Natural killer cell (primary cell): Measurements from ENCODE around the gene STPG1. TPM values are rescaled to one million over a fixed set of nuclear protein-coding genes. Genes with fewer than 3 reads are reported as not detected.

ENCODE experiments used
- ATAC-seq, 3 donors: fragments of 150-1000 bp in 2 of 3; fragments of 200-7000 bp in 1 of 3; cut with Tn5 transposase; 1 replicate in 1 of 3; 2 replicates in 2 of 3; pipeline ENCODE4 v1.10.0; 2021; ENCODE audit warnings: mild to moderate bottlenecking in 2 of 3, moderate library complexity in 2 of 3
- DNase-seq, 2 donors: peaks; one replicate each; pipeline versions ENCODE4 v3.0.0 to v3.0.0-alpha.2; 2013 to 2021; ENCODE audit warnings: mixed read lengths in 1 of 2
- H3K27ac ChIP-seq: one replicate; pipeline ENCODE4 v1.5.1; 2013; ENCODE audit warnings: mild to moderate bottlenecking, low read length
- H3K27me3 ChIP-seq: one replicate; pipeline ENCODE4 v1.6.1; 2013; ENCODE audit warnings: low read length; ENCODE audit not compliant: control insufficient read depth, insufficient read depth
- H3K36me3 ChIP-seq: one replicate; pipeline ENCODE4 v1.6.1; 2013; ENCODE audit warnings: low read length; ENCODE audit not compliant: control insufficient read depth, insufficient read depth
- H3K4me1 ChIP-seq: one replicate; pipeline ENCODE4 v1.6.1; 2013; ENCODE audit warnings: low read length; ENCODE audit not compliant: control insufficient read depth, insufficient read depth
- H3K4me3 ChIP-seq: one replicate; pipeline ENCODE4 v1.5.1; 2013; ENCODE audit warnings: low read length
- H3K9me3 ChIP-seq: one replicate; pipeline ENCODE4 v1.6.1; 2013; ENCODE audit warnings: low read length; ENCODE audit not compliant: control insufficient read depth, insufficient read depth
- H3K27ac Mint-ChIP-seq, 2 donors: one replicate each; pipeline ENCODE4 v1.8.0; 2022; ENCODE audit warnings: mild to moderate bottlenecking in 2 of 2, mixed read lengths in 2 of 2, moderate library complexity in 1 of 2
- H3K27me3 Mint-ChIP-seq, 2 donors: one replicate each; pipeline ENCODE4 v1.8.0; 2022; ENCODE audit warnings: low read depth in 2 of 2, mixed read lengths in 2 of 2
- H3K36me3 Mint-ChIP-seq: one replicate; pipeline ENCODE4 v1.8.0; 2022; ENCODE audit warnings: mixed read lengths
- H3K4me1 Mint-ChIP-seq, 2 donors: one replicate each; pipeline ENCODE4 v1.8.0; 2022; ENCODE audit warnings: mixed read lengths in 2 of 2
- H3K4me3 Mint-ChIP-seq: one replicate; pipeline ENCODE4 v1.8.0; 2022; ENCODE audit warnings: mild to moderate bottlenecking, moderate library complexity, mixed read lengths
- H3K9me3 Mint-ChIP-seq, 2 donors: one replicate each; pipeline ENCODE4 v1.8.0; 2022; ENCODE audit warnings: mixed read lengths in 2 of 2
- CTCF ChIP-seq: fragments of 200-600 bp; IDR thresholded peaks from one replicate; pipeline ENCODE4 v1.8.0; 2022; ENCODE audit warnings: antibody characterized with exemption
- WGBS: methylation state at CpG from one replicate; pipeline ENCODE4 v1.1.7; 2013; ENCODE audit warnings: missing lambda C conversion rate; ENCODE audit not compliant: insufficient coverage; 5-methylcytosine and 5-hydroxymethylcytosine counted together
- intact Hi-C: fragments of 100-400 bp; cut with micrococcal nuclease; formaldehyde crosslinking; loops from one replicate; pipeline ENCODE4 v1.14.2; 2022
- total RNA-seq, 4 donors: library from RNA; stranded (reverse); fragments of 120-200 nt in 1 of 4; gene quantifications; one replicate each; pipeline versions ENCODE4 v1.2.3 to v1.2.4, GENCODE V29; 2013 to 2022

The STPG1 gene
- total RNA-seq, 3 donors from 2014 or later (not counting 1 experiment from before 2014, with no cell fraction given): 0.87 to 1.7 (median 1.1) TPM

- intact Hi-C loops: no loop called here
- WGBS: 73% methylated on average over 12 of the region's 12 CpGs
- H3K9me3 ChIP-seq: no peaks in the 10 kb centered on the region
- peak in 2 of 3 donors; percentile 47 to 48 for ATAC-seq
- Mint-ChIP-seq H3K27ac (no peak overlapping the region), H3K4me1 (peaks cover 0 to 12% of the 10 kb centered on the region in 2 donors), H3K36me3 (no peaks in the 10 kb centered on the region), H3K9me3 (no peaks in the 10 kb centered on the region), H3K27me3 (peaks cover 0 to 14% of the 10 kb centered on the region in 2 donors), H3K4me3 (no peak overlapping the region)
- no peaks in the 10 kb centered on the region for H3K36me3 ChIP-seq
- TF ChIP-seq CTCF: no peak
- peak in 1 of 2 donors; percentile 62 for DNase-seq
- peaks cover 12% of the 10 kb centered on the region for H3K4me1 ChIP-seq
- peak overlapping the region; percentile 37 for H3K27ac ChIP-seq
- H3K4me3 ChIP-seq: no peak overlapping the region
- H3K27me3 ChIP-seq: no peaks in the 10 kb centered on the region
Measured at GRCh38 chr1:24385160-24385940, 28.2 kb downstream of the STPG1 start.

- ATAC-seq (peak; percentile 42 to 54 (median 53)), DNase-seq (peak in 1 of 2 donors; percentile 23)
- peak overlapping the region in 1 of 2 donors; percentile 53 for H3K27ac Mint-ChIP-seq
- H3K9me3 Mint-ChIP-seq: no peaks in the 10 kb centered on the region
- peaks cover 0 to 14% of the 10 kb centered on the region in 2 donors for H3K27me3 Mint-ChIP-seq
- no peaks in the 10 kb centered on the region for H3K27me3 ChIP-seq
- no peak overlapping the region for H3K4me3 Mint-ChIP-seq
- no peaks in the 10 kb centered on the region for H3K36me3 Mint-ChIP-seq
- TF ChIP-seq CTCF: no peak
- H3K36me3 ChIP-seq: no peaks in the 10 kb centered on the region
- H3K9me3 ChIP-seq: no peaks in the 10 kb centered on the region
- H3K4me1 Mint-ChIP-seq: peaks cover 0 to 12% of the 10 kb centered on the region in 2 donors
- no peak overlapping the region for H3K4me3 ChIP-seq
- intact Hi-C loops: no loop called here
- H3K27ac ChIP-seq: peak overlapping the region; percentile 37
- WGBS: 72% methylated on average over 13 of the region's 13 CpGs
- peaks cover 12% of the 10 kb centered on the region for H3K4me1 ChIP-seq
Measured at GRCh38 chr1:24384251-24385090, 29.1 kb downstream of the STPG1 start.

- H3K27me3 ChIP-seq: no peaks in the 10 kb centered on the region
- H3K27ac Mint-ChIP-seq: no peak overlapping the region
- no peak overlapping the region for H3K4me3 Mint-ChIP-seq
- H3K4me1 ChIP-seq: peaks cover 12% of the 10 kb centered on the region
- H3K27ac ChIP-seq: no peak overlapping the region
- H3K36me3 ChIP-seq: no peaks in the 10 kb centered on the region
- H3K36me3 Mint-ChIP-seq: no peaks in the 10 kb centered on the region
- DNase-seq: no peak
- H3K9me3 ChIP-seq: no peaks in the 10 kb centered on the region
- peaks cover 0 to 12% of the 10 kb centered on the region in 2 donors for H3K4me1 Mint-ChIP-seq
- no peak overlapping the region for H3K4me3 ChIP-seq
- no peaks in the 10 kb centered on the region for H3K9me3 Mint-ChIP-seq
- intact Hi-C loops: no loop called here
- ATAC-seq: no peak
- H3K27me3 Mint-ChIP-seq: peaks cover 0 to 14% of the 10 kb centered on the region in 2 donors
- TF ChIP-seq CTCF: no peak
- 100% methylated on average over 1 of the region's 2 CpGs for WGBS
Measured at GRCh38 chr1:24383381-24383940, 30.1 kb downstream of the STPG1 start.
